ENCODE data around the gene TMEM126A.
"Not testable (repeated sequence)": the region's sequence is repeated elsewhere in the genome, so short reads cannot be mapped to it uniquely, and the experiment has no call there.

TMEM126A gene

DNA sequence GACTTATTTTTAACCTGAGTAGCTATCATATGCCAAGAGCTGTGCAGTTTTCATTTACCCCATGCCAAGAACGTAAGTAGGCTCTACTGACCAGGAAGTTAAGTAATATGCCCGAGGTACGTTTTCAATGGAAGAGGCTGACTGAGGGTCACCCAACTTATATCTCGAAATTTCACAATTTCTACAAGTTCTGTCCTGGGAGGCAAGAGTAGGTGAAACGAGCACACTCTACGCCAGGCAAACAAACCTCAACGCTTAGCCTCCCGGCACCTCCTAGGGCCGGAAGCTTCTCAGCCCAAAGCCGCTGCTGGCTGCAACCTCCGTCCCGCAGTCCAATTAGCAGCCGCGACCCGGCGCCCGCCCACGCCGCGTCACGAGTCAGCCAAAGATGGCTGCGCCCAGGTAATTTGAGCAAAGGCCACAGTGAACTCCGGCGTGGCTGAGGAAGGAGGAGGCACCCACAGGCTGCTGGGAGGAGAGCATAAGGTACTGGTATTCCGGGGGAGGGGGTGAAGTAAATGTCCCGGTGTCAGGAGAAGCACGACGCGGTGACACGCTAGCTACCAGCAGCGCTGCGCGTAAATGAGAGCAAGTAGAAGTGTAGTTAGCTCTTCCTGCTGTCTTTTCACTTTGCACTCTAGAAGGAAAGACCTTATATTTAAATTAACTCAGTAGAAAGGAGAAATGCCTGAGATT is at the start of gene TMEM126A:
Gene TMEM126A (plus strand): TSS at position 364 of the 696 bp plus-strand sequence. CDS start 2,289 bp downstream, outside the sequence.
- peak; percentile 89 for DNase-seq (ENCODE audit: low read depth in 2 of 2)

DNA sequence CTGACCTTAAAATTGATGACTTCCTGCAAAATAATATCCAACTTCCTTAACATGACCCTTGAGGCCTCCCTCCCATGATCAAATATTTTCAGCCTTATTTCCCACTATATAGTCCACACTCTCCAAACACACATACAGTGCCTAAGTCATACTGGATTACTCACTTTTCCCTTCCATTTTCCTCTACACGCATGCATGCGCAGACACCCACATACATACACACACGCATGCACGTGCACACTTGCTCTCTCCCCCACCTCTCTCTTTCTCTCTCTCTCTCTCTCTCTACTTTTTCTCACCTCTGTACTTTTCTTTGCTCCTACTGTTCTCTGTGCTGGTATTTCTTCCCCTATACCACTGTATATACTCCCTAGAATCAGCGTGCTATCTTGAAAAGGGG is 48.7 kb upstream of the TMEM126A start:
- DNase-seq (ENCODE audit: low read depth in 2 of 2), result no peak

DNA sequence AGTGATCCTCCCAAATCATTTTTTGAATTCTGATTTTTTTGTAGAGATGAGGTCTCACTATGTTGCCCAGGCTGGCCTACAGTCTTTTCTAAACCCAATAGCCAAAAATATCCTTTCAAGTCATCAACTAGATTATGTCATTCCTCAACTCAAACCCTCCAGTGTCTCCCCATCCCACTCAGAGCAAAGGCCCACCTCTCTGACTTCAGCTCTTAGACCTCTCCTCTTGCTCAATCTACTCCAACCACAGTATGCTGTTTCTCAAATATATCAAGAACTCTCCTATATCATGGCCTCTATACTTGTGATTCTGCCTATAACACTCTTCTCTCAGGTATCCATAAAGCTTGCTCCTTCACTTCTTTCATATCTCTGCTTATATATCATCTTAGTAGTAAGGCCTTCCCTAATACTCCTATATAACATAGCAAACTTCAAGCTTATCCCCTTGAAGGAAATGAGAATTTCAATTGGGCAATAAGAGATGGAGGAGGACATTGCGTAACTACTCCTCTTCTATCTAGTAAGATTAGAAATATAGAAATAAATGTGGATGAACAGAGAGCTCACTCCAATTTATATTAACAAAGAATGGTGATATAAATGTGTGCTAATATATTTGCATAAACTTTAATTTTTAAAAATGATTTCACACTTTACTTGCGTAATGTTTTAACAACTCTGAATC is 45.1 kb upstream of the TMEM126A start:
- no peak for DNase-seq (ENCODE audit: low read depth in 2 of 2)

DNA sequence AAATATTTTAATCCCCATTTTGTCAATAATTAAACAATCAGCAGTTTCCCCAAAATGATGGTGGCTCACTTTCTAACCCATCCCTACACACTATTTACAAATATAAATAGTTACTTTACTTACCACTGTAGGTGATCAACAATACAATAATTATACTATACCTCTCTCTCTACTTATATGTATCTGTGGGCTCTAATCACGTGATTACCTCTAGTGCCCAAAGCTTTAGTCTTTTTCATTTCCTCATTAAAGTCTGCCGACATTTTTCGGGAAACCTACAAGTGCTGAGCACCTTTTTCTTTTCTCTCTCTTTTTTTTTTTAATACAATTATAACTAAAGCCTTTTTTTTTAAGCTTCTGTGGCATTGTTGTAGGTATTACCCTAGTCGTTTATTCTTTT is 44.5 kb upstream of the TMEM126A start:
- DNase-seq (ENCODE audit: low read depth in 2 of 2), result no peak

DNA sequence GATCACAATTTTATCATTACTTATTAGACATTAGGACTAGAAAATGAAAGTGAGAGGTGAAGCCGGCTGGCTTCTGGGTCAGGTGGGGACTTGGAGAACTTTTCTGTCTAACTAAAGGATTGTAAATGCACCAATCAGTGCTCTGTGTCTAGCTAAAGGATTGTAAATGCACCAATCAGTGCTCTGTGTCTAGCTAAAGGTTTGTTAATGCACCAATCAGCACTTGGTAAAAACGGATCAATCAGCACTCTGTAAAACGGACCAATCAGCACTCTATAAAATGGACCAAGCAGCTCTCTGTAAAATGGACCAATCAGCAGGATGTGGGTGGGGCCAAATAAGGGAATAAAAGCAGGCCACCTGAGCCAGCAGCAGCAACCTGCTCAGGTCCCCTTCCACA is 41.5 kb upstream of the TMEM126A start:
- DNase-seq (ENCODE audit: low read depth in 2 of 2), result not testable (repeated sequence)

DNA sequence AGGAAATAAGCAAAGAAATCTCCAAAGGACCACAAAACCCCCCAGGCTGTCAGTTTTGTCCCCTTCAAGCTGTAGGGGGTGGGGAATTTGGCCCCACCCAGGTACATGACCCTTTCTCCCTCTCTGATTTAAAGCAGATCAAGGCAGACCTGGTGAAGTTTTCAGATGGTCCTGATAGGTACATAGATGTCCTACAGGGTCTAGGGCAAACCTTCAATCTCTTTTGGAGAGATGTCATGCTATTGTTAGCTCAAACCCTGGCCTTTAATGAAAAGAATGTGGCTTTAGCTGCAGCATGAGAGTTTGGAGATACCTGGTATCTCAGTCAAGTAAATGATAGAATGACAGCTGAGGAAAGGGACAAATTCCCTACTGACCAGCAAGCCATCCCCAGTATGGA is 39.1 kb upstream of the TMEM126A start:
- DNase-seq (ENCODE audit: low read depth in 2 of 2), result not testable (repeated sequence)

DNA sequence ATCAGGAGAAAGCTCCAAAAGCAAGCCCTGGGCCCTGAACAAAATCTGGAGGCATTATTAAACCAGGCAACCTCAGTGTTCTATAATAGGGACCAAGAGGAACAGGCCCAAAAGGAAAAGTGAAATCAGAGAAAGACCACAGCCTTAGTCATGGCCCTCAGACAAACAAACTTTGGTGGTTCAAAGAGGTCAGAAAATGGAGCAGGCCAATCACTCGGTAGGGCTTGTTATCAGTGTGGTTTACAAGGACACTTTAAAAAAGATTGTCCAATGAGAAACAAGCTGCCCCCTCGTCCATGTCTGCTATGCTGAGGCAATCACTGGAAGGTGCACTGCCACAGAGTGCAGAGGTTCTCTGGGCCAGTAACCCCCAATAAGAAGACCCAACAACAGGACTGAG is 38.5 kb upstream of the TMEM126A start:
- not testable (repeated sequence) for DNase-seq (ENCODE audit: low read depth in 2 of 2)

DNA sequence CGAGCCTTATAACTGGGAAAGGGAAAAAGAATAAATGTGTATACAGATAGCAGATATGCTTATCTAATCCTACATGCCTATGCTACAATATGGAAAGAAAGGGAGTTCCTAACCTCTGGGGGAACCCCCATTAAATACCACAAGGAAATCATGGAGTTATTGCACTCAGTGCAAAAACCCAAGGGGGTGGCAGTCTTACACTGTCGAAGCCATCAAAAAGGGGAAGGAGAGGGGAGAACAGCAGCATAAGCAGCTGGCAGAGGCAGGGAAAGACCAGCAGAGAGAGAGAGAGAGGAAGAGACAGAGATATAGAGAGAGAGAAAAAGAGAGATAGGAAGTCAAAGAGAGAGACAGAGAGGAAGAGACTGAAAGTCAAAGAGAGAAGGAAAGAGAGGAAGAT is 36.1 kb upstream of the TMEM126A start:
- DNase-seq (ENCODE audit: low read depth in 2 of 2), result not testable (repeated sequence)

DNA sequence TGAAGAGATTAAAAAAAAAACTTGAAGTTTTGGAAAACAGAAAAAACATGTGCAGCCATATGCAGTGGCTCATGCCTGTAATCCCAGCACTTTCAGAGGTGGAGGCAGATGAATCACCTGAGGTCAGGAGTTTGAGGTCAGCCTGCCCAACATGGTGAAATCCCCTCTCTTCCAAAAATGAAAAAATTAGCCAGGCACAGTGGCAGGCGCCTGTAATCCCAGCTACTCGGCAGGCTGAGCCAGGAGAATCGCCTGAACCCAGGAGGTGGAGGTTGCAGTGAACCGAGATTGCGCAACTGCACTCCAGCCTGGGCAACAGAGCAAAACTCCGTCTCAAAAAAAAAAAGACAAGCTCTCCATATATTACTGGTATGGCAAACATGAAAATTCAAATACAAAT is 28.3 kb upstream of the TMEM126A start:
- no peak for DNase-seq (ENCODE audit: low read depth in 2 of 2)

DNA sequence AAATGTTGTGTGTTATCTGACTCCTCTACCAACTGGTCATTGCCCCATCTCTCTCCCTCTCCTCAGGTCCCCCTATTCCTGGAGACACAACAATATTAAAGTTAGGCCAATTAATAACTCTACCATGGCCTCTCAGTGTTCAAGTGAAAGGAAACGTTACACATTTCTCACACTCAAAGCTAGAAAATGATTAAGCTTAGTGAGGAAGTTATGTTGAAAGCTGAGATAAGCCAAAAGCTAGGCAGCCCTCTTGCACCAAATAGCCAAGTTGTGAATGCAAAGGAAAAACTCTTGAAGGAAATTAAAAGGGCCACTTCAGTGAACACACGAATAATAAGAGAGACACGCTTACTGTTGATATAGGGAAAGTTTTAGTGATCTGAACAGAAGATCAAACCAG is 27.5 kb upstream of the TMEM126A start:
- DNase-seq (ENCODE audit: low read depth in 2 of 2), result no peak

DNA sequence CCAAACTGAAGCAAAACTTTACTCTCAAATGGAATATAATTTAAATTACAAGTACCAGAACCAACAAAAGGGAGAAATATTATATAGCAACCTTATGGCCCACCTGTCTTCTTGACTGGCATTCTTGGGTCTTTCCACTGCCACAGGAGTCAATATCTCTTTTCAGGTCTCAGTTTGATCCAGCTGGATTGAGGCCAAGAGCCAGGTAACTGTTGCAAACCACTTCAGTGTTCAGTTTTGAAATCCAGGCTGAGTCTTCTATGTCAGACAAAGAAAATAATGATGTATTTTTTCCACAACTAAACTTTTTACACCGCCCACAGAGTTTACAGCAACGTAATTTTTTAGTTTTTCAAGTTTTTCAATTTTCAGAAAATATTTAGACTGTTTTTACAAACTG is 21.3 kb upstream of the TMEM126A start:
- no peak for DNase-seq (ENCODE audit: low read depth in 2 of 2)

DNA sequence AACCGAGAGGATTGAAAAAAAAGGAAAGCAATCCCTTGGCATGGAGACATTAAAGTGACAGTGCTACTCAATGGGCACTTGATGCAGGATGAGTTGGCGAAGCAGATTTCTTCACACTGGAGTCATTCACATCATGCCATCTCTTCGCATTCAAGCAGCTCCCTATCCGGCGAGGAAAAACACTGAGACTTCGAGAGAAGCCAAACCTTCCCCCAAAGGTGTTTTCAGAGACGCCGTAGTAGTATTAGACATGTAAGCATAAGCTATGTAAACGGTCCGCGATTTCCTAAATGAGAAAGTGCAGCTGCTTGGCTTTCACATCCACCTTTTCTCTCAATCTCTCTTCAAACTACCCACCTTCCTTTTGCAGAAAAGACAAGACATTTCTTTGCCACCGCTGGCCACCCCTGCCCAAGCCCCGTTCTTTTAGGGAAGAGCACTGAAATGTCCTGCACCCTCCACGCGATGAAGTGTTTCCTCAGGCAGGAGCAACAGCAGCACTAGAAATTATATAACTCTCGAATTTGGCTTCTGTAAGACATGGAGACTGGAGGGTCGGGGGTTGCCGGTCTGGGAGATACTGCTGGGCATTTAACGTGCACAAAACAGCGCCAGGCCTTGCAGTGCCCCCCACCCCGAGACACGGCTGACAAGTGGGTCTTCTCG is 20.3 kb upstream of the TMEM126A start, which contains the start of gene DLG2:
Gene DLG2 (minus strand): TSS at position 13 of the 666 bp plus-strand sequence.
- DNase-seq (ENCODE audit: low read depth in 2 of 2), result no peak

DNA sequence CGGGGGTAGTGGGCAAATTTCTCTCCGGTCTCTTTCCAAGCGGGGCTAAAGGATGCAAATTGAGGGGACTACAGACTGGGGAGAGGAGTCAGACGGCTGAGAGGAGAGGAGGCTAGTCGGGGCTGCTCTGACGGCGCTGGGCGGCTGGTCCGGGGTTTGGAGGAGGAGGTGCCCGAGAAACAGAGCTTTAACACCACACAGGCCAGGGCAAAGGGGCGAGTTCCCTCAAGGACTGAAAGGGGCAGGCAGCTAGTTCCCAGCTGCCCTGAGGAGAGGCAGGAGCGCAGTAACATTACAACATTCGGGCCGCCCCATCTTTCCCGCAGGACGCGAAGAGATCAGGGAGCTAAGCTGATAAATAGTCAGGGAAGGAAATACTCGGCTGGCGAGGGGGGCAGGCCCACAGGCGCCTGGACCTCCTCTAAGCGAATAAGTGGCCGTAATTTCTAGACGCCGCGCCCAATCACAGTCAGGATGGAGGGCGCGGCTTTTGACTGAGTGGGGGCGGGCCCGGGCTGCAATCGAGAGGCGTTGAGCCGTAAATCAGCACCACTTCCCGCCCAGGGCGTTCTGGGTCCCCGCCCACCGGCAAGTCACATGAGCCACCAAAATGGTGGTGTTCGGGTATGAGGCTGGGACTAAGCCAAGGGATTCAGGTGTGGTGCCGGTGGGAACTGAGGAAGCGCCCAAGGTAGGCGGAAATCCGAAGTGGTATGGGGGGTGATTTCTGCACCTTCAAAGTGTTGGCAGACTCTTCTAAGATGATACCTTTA is 19.6 kb upstream of the TMEM126A start, which contains the start of gene TMEM126B:
Gene TMEM126B (plus strand): TSS at position 596 of the 773 bp plus-strand sequence. CDS start 15 bp downstream, at position 611.
- peak; percentile 95 for DNase-seq (ENCODE audit: low read depth in 2 of 2)

DNA sequence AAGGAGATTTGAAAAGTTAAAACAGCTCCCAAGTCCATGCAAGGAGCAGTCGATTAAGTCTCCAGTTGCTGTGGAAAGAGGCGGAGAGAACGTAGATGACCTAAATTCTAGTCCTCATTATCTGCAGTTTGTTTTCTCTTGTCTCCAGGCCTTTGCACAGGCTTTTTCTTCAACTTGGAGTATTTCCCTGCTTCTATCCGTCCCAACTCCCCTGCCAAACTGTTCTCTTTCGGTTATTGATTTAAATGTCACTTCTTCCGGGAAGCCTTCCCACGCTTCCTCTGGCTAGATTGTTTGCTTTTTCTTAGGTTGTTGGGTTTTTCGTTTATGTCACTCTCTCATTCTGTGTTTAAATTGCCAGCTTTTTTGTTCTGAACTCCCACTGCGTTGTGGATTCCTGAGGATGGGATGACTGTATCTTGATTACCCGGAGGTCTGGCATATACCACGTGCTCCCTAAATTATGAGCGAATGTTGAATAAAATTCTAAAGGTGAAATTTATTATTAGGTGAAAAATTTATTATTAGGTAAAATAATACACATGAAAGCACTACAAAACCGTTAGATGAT is 18.9 kb upstream of the TMEM126A start:
- DNase-seq (ENCODE audit: low read depth in 2 of 2), result no peak

DNA sequence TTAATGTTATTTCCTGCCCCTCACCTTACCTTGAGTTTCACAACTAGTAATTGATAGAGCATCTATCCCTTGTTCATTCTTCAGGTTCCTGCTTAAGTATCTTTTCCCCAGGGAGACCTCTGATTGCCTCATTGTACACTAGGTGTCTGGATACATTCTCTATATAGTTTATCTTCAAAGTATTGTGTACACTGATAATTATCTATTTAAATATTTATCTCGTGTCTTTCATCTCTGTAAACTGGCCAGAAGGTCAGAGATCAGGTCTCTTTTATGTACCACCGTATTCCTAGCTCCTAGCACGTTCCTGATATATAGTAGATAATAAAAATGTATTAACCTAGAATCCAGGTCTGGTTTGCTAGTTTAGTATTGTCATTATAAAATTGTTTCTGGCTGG is 13.0 kb upstream of the TMEM126A start:
- no peak for DNase-seq (ENCODE audit: low read depth in 2 of 2)

DNA sequence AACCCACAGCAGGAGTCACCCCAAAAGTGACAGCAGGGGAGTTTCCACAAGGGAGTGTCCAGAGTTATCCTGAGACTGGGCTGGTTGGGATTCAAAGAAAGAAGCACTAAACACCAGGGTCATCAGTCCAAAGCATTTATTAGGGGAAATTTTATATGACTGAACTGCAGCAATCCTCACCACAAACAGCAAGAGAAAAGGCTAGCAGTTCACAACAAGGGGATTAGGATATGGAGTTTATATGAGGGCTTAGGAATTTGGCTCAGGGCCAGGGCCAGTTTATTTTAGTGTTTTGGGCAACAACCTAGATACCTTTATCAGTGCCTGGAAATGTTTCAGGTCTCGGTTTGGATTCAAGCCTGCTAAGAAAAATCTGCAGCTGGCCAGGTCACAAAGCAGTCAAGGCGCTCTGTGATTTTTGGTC is 4.6 kb upstream of the TMEM126A start:
- DNase-seq (ENCODE audit: low read depth in 2 of 2), result no peak

DNA sequence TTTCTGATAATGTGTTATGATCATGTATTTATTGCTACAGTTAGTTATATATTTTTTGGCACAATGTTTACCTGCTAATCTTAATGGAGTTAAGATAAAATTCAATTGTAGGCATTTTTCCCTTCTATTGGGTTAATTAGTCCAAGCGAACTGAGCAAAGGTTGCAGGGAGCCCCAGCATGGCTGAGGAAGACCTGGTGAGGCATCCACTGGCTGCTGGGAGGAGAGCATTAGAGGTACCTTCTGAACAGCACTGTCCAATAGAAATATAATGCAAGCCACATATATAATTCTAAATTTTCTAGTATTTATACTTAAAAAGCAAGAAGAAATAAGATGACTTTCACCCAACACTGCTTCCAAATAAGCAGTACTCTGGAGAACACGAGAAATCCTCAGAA is 689 bp upstream of the TMEM126A start:
- no peak for DNase-seq (ENCODE audit: low read depth in 2 of 2)

DNA sequence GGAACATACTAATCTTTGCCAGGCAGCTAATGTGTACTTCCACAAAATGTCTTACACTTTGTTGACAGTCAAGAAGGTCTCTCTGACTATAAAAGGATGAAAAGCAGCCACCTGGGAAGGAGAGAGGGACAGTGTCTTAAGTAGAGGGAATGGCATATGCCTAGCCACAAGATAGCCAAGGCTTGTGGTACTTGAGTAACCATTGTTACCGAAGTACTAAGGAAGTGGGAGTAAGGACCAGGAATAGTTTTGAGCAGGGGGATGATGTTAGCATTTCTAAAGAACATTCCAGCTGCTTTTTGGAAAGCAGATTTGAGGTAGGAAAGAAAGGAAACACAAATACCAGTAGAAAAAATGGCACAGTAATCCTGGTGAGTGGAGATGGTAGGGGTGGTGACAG is 3.4 kb downstream of the TMEM126A start:
- DNase-seq (ENCODE audit: low read depth in 2 of 2), result no peak

DNA sequence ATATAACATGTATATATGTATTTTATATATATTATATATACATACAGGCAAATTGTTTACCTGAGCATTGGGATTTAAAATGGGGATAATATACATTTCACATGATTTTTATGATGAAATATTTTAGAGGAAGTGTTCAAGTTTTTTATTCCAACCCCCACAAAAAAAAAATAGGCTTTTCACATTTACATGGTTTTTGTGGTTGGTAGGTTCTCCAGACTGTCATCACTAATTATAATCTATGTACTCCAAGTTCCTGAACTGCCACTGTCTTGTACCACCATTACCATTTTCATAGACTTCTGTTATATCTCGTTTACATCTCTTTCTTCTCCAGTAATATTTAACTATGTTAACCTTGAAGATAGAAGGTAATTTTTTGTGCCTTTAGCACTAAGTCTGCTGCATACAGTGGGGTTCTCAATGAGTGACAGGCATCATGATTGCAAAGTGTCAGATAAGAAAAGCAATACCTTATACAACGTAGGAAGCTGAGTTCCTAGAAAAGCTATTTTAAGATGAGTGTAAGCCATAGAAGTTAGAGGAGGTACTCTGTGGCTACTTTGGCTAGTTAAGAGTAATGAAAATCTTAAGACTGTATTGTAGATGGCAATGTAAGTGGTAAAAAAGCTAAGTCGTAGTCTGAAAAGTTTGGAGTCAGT is 5.2 kb downstream of the TMEM126A start:
- DNase-seq (ENCODE audit: low read depth in 2 of 2), result no peak

DNA sequence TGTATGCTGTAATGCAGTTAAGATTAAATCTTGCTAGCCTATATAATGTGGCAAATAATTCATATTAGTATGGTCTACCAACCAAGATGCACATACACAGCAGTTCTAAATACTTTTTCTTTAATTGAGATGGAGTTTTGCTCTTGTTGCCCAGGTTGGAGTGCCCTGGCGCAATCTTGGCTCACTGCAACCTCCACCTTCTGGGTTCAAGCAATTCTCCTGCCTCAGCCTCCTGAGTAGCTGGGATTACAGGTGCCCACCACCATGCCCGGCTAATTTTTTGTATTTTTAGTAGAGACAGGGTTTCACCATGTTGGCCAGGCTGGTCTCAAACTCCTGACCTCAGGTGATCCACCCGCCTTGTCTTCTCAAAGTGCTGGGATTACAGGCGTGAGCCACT is 6.6 kb downstream of the TMEM126A start:
- DNase-seq (ENCODE audit: low read depth in 2 of 2), result not testable (repeated sequence)

DNA sequence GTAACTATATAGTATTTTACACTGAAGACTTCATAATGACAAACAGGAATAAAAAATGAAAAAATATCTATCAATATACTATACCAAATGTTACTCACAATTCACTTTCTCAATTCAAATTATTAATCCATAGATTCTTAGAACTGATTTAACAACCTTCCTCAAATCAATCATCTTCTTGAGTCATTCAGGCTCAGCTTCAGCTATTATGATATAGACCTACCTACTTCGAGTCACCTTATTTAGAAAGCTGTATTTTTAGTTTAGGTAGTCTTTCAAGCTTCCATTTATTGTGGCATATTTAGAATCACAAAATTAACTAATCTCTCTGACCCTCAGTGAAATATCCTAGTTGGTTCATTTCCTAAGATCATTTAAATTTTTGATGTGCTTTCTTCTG is 9.0 kb downstream of the TMEM126A start:
- DNase-seq (ENCODE audit: low read depth in 2 of 2), result no peak

Data from stimulated activated CD8-positive, alpha-beta memory T cell treated with anti-CD3 and anti-CD28 coated beads, Interleukin-2, amount 100 ng/mL, for 48 hours (primary cell).